GM12801 (cell line): ENCODE data around the gene BSDC1.

ENCODE experiments used
- TF ChIP-seq, protein P1 (sequence below): IDR thresholded peaks from one replicate; pipeline ENCODE4 v1.5.1; 2011; ENCODE audit warnings: control low read depth; ENCODE audit not compliant: insufficient read length; ENCODE audit errors: extremely low read depth

BSDC1 gene, protein sequence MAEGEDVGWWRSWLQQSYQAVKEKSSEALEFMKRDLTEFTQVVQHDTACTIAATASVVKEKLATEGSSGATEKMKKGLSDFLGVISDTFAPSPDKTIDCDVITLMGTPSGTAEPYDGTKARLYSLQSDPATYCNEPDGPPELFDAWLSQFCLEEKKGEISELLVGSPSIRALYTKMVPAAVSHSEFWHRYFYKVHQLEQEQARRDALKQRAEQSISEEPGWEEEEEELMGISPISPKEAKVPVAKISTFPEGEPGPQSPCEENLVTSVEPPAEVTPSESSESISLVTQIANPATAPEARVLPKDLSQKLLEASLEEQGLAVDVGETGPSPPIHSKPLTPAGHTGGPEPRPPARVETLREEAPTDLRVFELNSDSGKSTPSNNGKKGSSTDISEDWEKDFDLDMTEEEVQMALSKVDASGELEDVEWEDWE

DNA sequence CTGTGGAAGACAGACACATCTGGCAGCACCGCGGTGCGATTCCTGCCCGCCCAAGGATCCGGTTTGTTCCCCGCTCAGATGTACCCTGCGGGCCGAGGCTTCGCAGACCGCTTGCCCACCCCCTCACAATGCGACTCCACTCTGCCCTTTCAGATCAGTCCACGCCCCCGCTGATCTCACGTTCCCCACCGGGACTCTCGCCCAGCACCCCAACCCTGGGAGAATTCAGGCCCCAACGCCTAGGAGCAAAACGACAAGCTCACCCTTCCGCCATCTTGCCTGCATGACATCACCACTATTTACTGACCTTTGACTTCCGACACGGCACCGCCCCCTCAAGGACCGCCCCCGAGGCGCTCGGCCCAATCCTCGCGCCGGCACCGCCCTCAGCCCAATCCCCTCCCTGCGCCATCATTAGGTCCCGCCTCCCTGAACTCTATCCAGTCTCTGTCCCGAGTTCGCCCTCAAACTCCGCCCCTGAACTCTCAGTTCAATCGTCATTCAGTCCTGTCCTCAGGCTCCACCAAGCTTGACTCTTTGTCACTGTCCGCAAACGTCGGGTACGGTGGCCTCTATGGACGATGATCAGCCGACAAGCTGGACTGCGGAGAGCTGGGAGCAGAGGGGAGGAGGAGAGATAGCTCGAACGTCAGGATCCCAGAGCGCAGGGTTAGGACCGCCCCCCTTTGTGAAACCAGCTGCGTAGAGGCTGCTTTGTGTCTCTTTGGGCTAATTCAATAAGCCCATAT lies at the start of gene BSDC1:
TSS of gene BSDC1 (minus strand) at position 301 of the 749 bp plus-strand sequence. CDS start at position 274, 27 bp downstream.
- TF ChIP-seq, protein P1, sequence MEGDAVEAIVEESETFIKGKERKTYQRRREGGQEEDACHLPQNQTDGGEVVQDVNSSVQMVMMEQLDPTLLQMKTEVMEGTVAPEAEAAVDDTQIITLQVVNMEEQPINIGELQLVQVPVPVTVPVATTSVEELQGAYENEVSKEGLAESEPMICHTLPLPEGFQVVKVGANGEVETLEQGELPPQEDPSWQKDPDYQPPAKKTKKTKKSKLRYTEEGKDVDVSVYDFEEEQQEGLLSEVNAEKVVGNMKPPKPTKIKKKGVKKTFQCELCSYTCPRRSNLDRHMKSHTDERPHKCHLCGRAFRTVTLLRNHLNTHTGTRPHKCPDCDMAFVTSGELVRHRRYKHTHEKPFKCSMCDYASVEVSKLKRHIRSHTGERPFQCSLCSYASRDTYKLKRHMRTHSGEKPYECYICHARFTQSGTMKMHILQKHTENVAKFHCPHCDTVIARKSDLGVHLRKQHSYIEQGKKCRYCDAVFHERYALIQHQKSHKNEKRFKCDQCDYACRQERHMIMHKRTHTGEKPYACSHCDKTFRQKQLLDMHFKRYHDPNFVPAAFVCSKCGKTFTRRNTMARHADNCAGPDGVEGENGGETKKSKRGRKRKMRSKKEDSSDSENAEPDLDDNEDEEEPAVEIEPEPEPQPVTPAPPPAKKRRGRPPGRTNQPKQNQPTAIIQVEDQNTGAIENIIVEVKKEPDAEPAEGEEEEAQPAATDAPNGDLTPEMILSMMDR, result no peak

DNA sequence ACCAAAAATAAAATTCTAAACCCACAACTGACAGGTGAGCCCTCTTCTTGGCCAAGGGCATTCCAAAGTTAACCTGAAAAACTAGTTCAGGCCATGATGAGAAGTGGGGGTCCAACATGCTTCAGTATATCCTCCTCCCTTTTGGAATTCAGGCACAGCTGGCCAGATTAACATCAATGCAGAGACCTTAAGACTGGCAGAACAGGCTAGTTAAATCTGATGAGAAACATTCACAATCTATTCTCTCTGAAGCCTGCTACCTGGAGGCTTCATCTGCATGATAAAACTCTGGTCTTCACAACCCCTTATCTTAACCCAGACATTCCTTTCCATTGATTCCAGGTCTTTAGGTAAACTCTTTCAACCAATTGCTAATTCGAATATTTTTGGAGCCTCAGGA lies 43.9 kb upstream of the BSDC1 start:
- TF ChIP-seq, protein P1, result no peak

DNA sequence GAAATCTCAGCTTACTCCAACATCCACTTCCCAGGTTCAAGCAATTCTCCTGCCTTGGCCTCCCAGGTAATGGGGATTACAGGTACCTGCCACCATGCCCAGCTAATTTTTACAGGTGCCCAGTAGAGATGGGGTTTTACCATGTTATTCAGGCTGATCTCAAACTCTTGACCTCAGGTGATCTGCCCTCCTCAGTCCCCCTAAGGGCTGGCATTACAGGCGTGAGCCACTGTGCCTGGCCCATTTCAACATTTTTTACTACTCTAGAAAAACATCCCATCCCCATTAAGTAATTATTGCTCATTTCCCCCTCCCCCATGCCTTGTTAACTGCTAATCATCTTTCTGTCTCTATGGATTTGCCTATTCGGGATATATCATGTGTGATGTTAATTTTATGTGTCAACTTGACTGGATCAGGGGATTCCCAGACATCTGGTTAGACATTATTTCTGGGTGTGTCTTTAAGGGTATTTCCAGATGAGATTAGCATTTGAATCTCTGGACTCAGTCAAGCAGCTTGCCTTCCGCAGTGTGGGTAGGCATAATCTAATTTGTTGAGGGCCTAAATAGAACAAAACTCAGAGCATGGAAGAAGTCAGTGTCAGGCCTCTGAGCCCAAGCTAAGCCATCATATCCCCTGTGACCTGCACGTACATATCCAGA lies 37.6 kb upstream of the BSDC1 start:
- TF ChIP-seq, protein P1, result no peak

DNA sequence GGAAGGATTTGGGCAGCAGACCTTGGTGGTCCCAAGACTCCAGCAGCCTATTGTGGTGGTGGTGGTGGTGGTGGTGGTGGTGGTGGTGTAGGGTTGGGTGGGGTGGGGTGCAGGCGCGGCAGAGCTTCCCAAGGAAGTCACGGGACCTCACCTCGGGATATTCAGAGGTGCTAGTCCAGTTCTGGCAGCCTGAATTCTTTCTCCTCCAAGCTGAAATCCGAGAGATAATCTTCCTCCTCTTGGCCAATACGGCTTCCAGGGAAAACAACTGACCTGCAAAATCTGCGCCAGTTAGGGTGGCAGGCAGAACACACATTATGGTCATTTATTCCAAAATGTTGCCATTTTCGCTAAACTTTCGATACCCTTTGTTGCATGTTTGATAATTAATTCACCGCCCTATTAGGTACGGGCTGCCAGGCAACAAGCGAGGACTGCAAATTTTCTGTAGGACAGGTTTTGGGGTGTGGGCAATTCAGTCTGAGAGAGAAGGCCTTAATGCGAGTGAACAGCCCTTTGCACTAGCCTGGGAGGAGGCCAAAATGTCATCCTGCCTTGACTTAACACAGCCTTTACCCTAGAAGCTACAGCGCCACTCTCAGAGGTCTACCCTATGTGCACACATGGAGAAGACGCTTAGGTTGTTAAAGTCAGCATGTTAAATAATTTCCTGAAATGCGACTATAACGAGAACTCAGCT lies 33.2 kb upstream of the BSDC1 start:
- TF ChIP-seq, protein P1, result no peak

DNA sequence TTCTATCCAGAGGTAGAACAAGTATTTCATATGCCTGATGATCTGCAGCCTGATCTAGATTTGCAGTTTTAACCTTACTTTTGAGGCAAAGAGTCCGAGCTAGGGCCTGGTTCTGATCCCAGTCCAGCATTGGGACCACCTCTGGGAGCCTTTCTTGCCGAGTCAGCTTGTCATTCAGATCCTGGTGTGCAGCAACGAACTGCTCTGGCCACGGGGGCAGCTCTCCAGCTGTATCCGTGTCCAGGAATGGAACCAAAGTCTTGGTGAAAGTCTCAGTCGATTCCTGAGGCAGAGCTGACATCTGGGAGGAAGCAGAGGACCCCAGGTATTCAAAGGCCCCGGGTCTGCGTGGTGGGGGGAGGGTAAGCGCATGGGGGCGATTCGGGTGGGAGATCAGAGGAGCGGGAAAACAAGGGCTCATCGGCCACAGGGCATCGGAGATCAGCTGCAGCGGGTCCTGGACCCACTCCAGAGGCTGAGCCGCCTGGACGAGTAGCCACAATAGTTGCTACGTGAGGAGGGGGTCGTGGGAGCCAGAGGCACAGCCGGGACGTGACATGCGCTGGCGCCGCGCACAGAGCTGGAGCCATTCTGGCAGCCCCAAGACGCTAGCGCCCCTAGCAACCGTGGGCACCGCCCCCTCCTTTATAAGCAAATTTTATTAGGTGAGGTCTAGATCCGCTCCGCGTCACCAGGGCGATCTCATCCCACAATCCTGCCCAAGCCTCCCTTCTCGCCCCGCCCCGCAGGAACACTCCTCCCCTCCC lies 32.4 kb upstream of the BSDC1 start:
- TF ChIP-seq, protein P1, result no peak

DNA sequence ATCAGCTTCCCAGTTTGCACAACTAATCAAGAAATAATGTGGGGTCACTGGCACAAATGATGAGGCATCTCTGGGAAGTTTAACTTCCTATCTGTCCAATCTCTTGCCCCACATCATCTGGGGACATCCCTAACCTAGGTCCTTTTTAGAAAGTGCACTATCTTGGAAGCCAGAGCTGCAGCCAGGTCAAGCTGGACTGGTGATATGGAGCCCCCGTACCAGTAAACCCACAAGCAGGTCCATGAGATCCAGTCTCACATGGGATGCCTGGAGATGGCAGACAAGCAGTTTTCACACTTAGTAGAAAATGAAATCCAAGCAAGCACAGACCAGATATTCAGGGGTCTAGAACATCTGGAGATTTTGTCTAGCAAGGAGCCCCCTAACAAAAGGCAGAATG lies 27.5 kb upstream of the BSDC1 start:
- TF ChIP-seq, protein P1, result no peak
